ENCODE measurements around the gene ABCA4. TPM values are rescaled to one million over a fixed set of nuclear protein-coding genes. Genes with fewer than 3 reads are reported as not detected.

The ABCA4 gene
- total and polyA plus RNA-seq, 4 donors = 0.08 to 0.63 (median 0.21) TPM

- peak; percentile 75 to 82 for DNase-seq
- intact Hi-C loops (cut with DNase I) = loop anchor here (1.0 to 10.0 kb wide), 4 partner anchors 123 to 275 kb away; partner anchors contain the start of gene ARHGAP29 (in 1 of the 2)
- Histone ChIP-seq H3K4me3 (ENCODE audit: low read length in 2 of 2) (no peak overlapping the region), H3K9me3 (ENCODE audit: control insufficient read depth, low read length) (no peaks in the 10 kb centered on the region), H3K36me3 (ENCODE audit: control insufficient read depth in 1 of 2, insufficient read depth in 2 of 2, low read length in 1 of 2) (no peaks in the 10 kb centered on the region), H3K27me3 (ENCODE audit: control insufficient read depth in 1 of 2, insufficient read depth in 2 of 2, low read length in 1 of 2) (no peaks in the 10 kb centered on the region), H3K4me1 (ENCODE audit: control insufficient read depth in 1 of 2, insufficient read depth in 2 of 2, low read length in 2 of 2) (no peaks in the 10 kb centered on the region), H3K27ac (ENCODE audit: low read depth in 1 of 2, low read length in 2 of 2) (no peak overlapping the region)
- WGBS, 2 donors = 11 to 13% methylated on average over 5 of the region's 5 CpGs
- ATAC-seq (ENCODE audit: low FRiP score) = peak; percentile 87
Observed at GRCh38 chr1:94061513-94062443, 59.2 kb downstream of the ABCA4 start.

- intact Hi-C loops (cut with DNase I) = loop anchor here (1.0 to 10.0 kb wide), 4 partner anchors 124 to 276 kb away; partner anchors contain the start of gene ARHGAP29 (in 1 of the 2)
- ATAC-seq (ENCODE audit: low FRiP score) (no peak), DNase-seq (no peak)
- 63 to 64% methylated on average over 2 of the region's 2 CpGs for WGBS, 2 donors
- Histone ChIP-seq H3K27me3 (ENCODE audit: control insufficient read depth in 1 of 2, insufficient read depth in 2 of 2, low read length in 1 of 2) (no peaks in the 10 kb centered on the region), H3K4me1 (ENCODE audit: control insufficient read depth in 1 of 2, insufficient read depth in 2 of 2, low read length in 2 of 2) (no peaks in the 10 kb centered on the region), H3K27ac (ENCODE audit: low read depth in 1 of 2, low read length in 2 of 2) (no peak overlapping the region), H3K36me3 (ENCODE audit: control insufficient read depth in 1 of 2, insufficient read depth in 2 of 2, low read length in 1 of 2) (no peaks in the 10 kb centered on the region), H3K4me3 (ENCODE audit: low read length in 2 of 2) (no peak overlapping the region), H3K9me3 (ENCODE audit: control insufficient read depth, low read length) (no peaks in the 10 kb centered on the region)
Observed at GRCh38 chr1:94060720-94061119, 60.2 kb downstream of the ABCA4 start.

GRCh38 chr1:94058766-94059165 is 62.2 kb downstream of the ABCA4 start:
- Histone ChIP-seq H3K4me3 (ENCODE audit: low read length in 2 of 2) (no peak overlapping the region), H3K27ac (ENCODE audit: low read depth in 1 of 2, low read length in 2 of 2) (no peak overlapping the region), H3K36me3 (ENCODE audit: control insufficient read depth in 1 of 2, insufficient read depth in 2 of 2, low read length in 1 of 2) (no peaks in the 10 kb centered on the region), H3K27me3 (ENCODE audit: control insufficient read depth in 1 of 2, insufficient read depth in 2 of 2, low read length in 1 of 2) (no peaks in the 10 kb centered on the region), H3K9me3 (ENCODE audit: control insufficient read depth, low read length) (no peaks in the 10 kb centered on the region), H3K4me1 (ENCODE audit: control insufficient read depth in 1 of 2, insufficient read depth in 2 of 2, low read length in 2 of 2) (no peaks in the 10 kb centered on the region)
- WGBS, 2 donors = 91 to 92% methylated on average over 3 of the region's 3 CpGs
- no peak for ATAC-seq (ENCODE audit: low FRiP score)
- DNase-seq = no peak
- intact Hi-C loops (cut with DNase I) = no loop called here

GRCh38 chr1:94056996-94057395 is 64.0 kb downstream of the ABCA4 start:
- Histone ChIP-seq H3K27me3 (ENCODE audit: control insufficient read depth in 1 of 2, insufficient read depth in 2 of 2, low read length in 1 of 2) (no peaks in the 10 kb centered on the region), H3K36me3 (ENCODE audit: control insufficient read depth in 1 of 2, insufficient read depth in 2 of 2, low read length in 1 of 2) (no peaks in the 10 kb centered on the region), H3K4me1 (ENCODE audit: control insufficient read depth in 1 of 2, insufficient read depth in 2 of 2, low read length in 2 of 2) (no peaks in the 10 kb centered on the region), H3K27ac (ENCODE audit: low read depth in 1 of 2, low read length in 2 of 2) (no peak overlapping the region), H3K4me3 (ENCODE audit: low read length in 2 of 2) (no peak overlapping the region), H3K9me3 (ENCODE audit: control insufficient read depth, low read length) (no peaks in the 10 kb centered on the region)
- intact Hi-C loops (cut with DNase I) = no loop called here
- DNase-seq (no peak), ATAC-seq (ENCODE audit: low FRiP score) (no peak)
- 85 to 88% methylated on average over 2 of the region's 2 CpGs for WGBS, 2 donors

- 92 to 95% methylated on average over 6 of the region's 6 CpGs for WGBS, 2 donors
Observed at GRCh38 chr1:94056171-94056570, 64.8 kb downstream of the ABCA4 start.

GRCh38 chr1:94055459-94056122 is 65.4 kb downstream of the ABCA4 start:
- intact Hi-C loops (cut with DNase I) = no loop called here

More at GRCh38 chr1:94056171-94056570, 64.8 kb downstream of the ABCA4 start:
- Histone ChIP-seq H3K27ac (ENCODE audit: low read depth in 1 of 2, low read length in 2 of 2) (no peak overlapping the region), H3K4me1 (ENCODE audit: control insufficient read depth in 1 of 2, insufficient read depth in 2 of 2, low read length in 2 of 2) (no peaks in the 10 kb centered on the region), H3K4me3 (ENCODE audit: low read length in 2 of 2) (no peak overlapping the region), H3K27me3 (ENCODE audit: control insufficient read depth in 1 of 2, insufficient read depth in 2 of 2, low read length in 1 of 2) (no peaks in the 10 kb centered on the region), H3K9me3 (ENCODE audit: control insufficient read depth, low read length) (no peaks in the 10 kb centered on the region), H3K36me3 (ENCODE audit: control insufficient read depth in 1 of 2, insufficient read depth in 2 of 2, low read length in 1 of 2) (no peaks in the 10 kb centered on the region)
- ATAC-seq (ENCODE audit: low FRiP score) = no peak
- no peak for DNase-seq
- intact Hi-C loops (cut with DNase I) = no loop called here

GRCh38 chr1:94050675-94051074 is 70.3 kb downstream of the ABCA4 start:
- intact Hi-C loops (cut with DNase I) = no loop called here
- no peaks in the 10 kb centered on the region for H3K9me3 ChIP-seq (ENCODE audit: control insufficient read depth, low read length)
- DNase-seq (no peak), ATAC-seq (ENCODE audit: low FRiP score) (no peak)
- H3K27me3 ChIP-seq (ENCODE audit: control insufficient read depth in 1 of 2, insufficient read depth in 2 of 2, low read length in 1 of 2) = no peaks in the 10 kb centered on the region
- no peak overlapping the region for H3K4me3 ChIP-seq (ENCODE audit: low read length in 2 of 2)
- H3K4me1 ChIP-seq (ENCODE audit: control insufficient read depth in 1 of 2, insufficient read depth in 2 of 2, low read length in 2 of 2) = peaks cover 2 to 5% of the 10 kb centered on the region in 2 donors
- 95 to 96% methylated on average over 1 of the region's 1 CpG for WGBS, 2 donors
- no peaks in the 10 kb centered on the region for H3K36me3 ChIP-seq (ENCODE audit: control insufficient read depth in 1 of 2, insufficient read depth in 2 of 2, low read length in 1 of 2)
- no peak overlapping the region for H3K27ac ChIP-seq (ENCODE audit: low read depth in 1 of 2, low read length in 2 of 2)

More at GRCh38 chr1:94055459-94056122, 65.4 kb downstream of the ABCA4 start:
- no peaks in the 10 kb centered on the region for H3K4me1 ChIP-seq (ENCODE audit: control insufficient read depth in 1 of 2, insufficient read depth in 2 of 2, low read length in 2 of 2)
- H3K27me3 ChIP-seq (ENCODE audit: control insufficient read depth in 1 of 2, insufficient read depth in 2 of 2, low read length in 1 of 2) = no peaks in the 10 kb centered on the region
- WGBS, 2 donors = 91 to 97% methylated on average over 5 of the region's 5 CpGs
- no peaks in the 10 kb centered on the region for H3K36me3 ChIP-seq (ENCODE audit: control insufficient read depth in 1 of 2, insufficient read depth in 2 of 2, low read length in 1 of 2)
- H3K27ac ChIP-seq (ENCODE audit: low read depth in 1 of 2, low read length in 2 of 2) = no peak overlapping the region
- no peak for ATAC-seq (ENCODE audit: low FRiP score)
- no peak overlapping the region for H3K4me3 ChIP-seq (ENCODE audit: low read length in 2 of 2)
- no peaks in the 10 kb centered on the region for H3K9me3 ChIP-seq (ENCODE audit: control insufficient read depth, low read length)
- no peak for DNase-seq

GRCh38 chr1:94050254-94050653 is 70.7 kb downstream of the ABCA4 start:
- Histone ChIP-seq H3K36me3 (ENCODE audit: control insufficient read depth in 1 of 2, insufficient read depth in 2 of 2, low read length in 1 of 2) (no peaks in the 10 kb centered on the region), H3K27me3 (ENCODE audit: control insufficient read depth in 1 of 2, insufficient read depth in 2 of 2, low read length in 1 of 2) (no peaks in the 10 kb centered on the region), H3K4me3 (ENCODE audit: low read length in 2 of 2) (no peak overlapping the region), H3K9me3 (ENCODE audit: control insufficient read depth, low read length) (no peaks in the 10 kb centered on the region), H3K4me1 (ENCODE audit: control insufficient read depth in 1 of 2, insufficient read depth in 2 of 2, low read length in 2 of 2) (peaks cover 2 to 5% of the 10 kb centered on the region in 2 donors), H3K27ac (ENCODE audit: low read depth in 1 of 2, low read length in 2 of 2) (no peak overlapping the region)
- DNase-seq (no peak), ATAC-seq (ENCODE audit: low FRiP score) (no peak)
- 35 to 46% methylated on average over 1 of the region's 1 CpG for WGBS, 2 donors
- intact Hi-C loops (cut with DNase I) = no loop called here

All from aorta (tissue), 5 donors.